Caco-2 (cell line): ENCODE results near the gene OPN1SW. TPM values are rescaled to one million over a fixed set of nuclear protein-coding genes. Genes with fewer than 3 reads are reported as not detected.
A peak's percentile ranks its signal among the peaks of the same experiment; 100 is the strongest.

ENCODE experiments used
- BruUV-seq: library from RNA; stranded (reverse); fragments of 400-500 nt; replicated peaks from 2 replicates; lab custom pipeline; 2021; lab: Mats Ljungman, UMichigan
- CTCF ChIA-PET: fragments of 300-600 bp; sonication (Branson Sonifier 250); formaldehyde crosslinking; loops from one replicate; lab custom pipeline; 2022; ENCODE audit warnings: antibody characterized with exemption; lab: Charles Lee
- POLR2A ChIA-PET: fragments of 300-600 bp; sonication (Branson Sonifier 250); formaldehyde crosslinking; loops from one replicate; lab custom pipeline; 2022; ENCODE audit warnings: antibody characterized with exemption; lab: Charles Lee
- DNase-seq, 2 experiments: peaks; one replicate each; pipeline versions ENCODE4 v3.0.0 to v3.0.0-alpha.2; 2020 to 2022
- H3K27me3 ChIP-seq: replicated peaks from 2 replicates; pipeline ENCODE4 v1.6.0; 2011; ENCODE audit warnings: low read length; ENCODE audit not compliant: control insufficient read depth, insufficient read depth
- H3K36me3 ChIP-seq: 2 replicates; pipeline ENCODE4 v1.5.1; 2011; ENCODE audit warnings: low read length; ENCODE audit not compliant: control insufficient read depth, insufficient read depth
- H3K4me1 ChIP-seq: fragments of 250-450 bp; sonication (Bioruptor Pico); 2 replicates; pipeline ENCODE4 v1.5.1; 2020; ENCODE audit warnings: mild to moderate bottlenecking
- H3K4me3 ChIP-seq: 2 replicates; pipeline ENCODE4 v1.5.1; 2011; ENCODE audit warnings: low read depth, mild to moderate bottlenecking, control low read depth, low read length
- H3K9me3 ChIP-seq: fragments of 250-450 bp; sonication (Bioruptor Pico); 2 replicates; pipeline ENCODE4 v1.5.1; 2020; ENCODE audit warnings: mild to moderate bottlenecking, moderate library complexity
- H3K27ac Mint-ChIP-seq: one replicate; pipeline ENCODE4 v1.8.0; 2022; ENCODE audit warnings: mixed read lengths; ENCODE audit not compliant: unreplicated experiment
- H3K27me3 Mint-ChIP-seq: one replicate; pipeline ENCODE4 v1.8.0; 2022; ENCODE audit warnings: mixed read lengths; ENCODE audit not compliant: insufficient read depth, unreplicated experiment
- H3K36me3 Mint-ChIP-seq: one replicate; pipeline ENCODE4 v1.8.0; 2022; ENCODE audit warnings: mild to moderate bottlenecking, mixed read lengths; ENCODE audit not compliant: insufficient read depth, unreplicated experiment
- H3K4me1 Mint-ChIP-seq: one replicate; pipeline ENCODE4 v1.8.0; 2022; ENCODE audit warnings: low read depth, mixed read lengths; ENCODE audit not compliant: unreplicated experiment
- H3K4me3 Mint-ChIP-seq: one replicate; pipeline ENCODE4 v1.8.0; 2022; ENCODE audit warnings: mild to moderate bottlenecking, moderate library complexity, mixed read lengths; ENCODE audit not compliant: unreplicated experiment
- H3K9me3 Mint-ChIP-seq: one replicate; pipeline ENCODE4 v1.8.0; 2022; ENCODE audit warnings: mixed read lengths; ENCODE audit not compliant: unreplicated experiment
- intact Hi-C: fragments of 100-400 bp; cut with micrococcal nuclease; formaldehyde crosslinking; loops from one replicate; pipeline ENCODE4 v1.10.0; 2022; ENCODE audit not compliant: unreplicated experiment
- total RNA-seq: library from RNA; stranded (reverse); gene quantifications from 2 replicates; pipeline ENCODE4 v1.2.3, GENCODE V29; 2022
- TF ChIP-seq, protein P1 (sequence below), 2 experiments: fragments of 200-600 bp in 1 of 2; IDR thresholded peaks; 1 replicate in 1 of 2; 2 replicates in 1 of 2; pipeline versions ENCODE4 v1.5.1 to v1.8.0; 2011 to 2022; ENCODE audit warnings: antibody characterized with exemption in 1 of 2, control low read depth in 1 of 2, inconsistent platforms in 1 of 2, low read depth in 1 of 2, low read length in 1 of 2, mild to moderate bottlenecking in 1 of 2, moderate library complexity in 1 of 2; ENCODE audit not compliant: insufficient read depth in 1 of 2, severe bottlenecking in 1 of 2, unreplicated experiment in 1 of 2

The OPN1SW gene
- total RNA-seq, 1 experiment from 2014 or later = not detected

GRCh38 chr7:128752251-128752650 lies 23.3 kb downstream of the OPN1SW start:
- Histone ChIP-seq H3K4me3 (no peak overlapping the region), H3K27me3 (no peaks in the 10 kb centered on the region), H3K36me3 (peaks cover 1% of the 10 kb centered on the region; the same call in 1 of the 2 replicates), H3K9me3 (no peaks in the 10 kb centered on the region), H3K4me1 (peaks cover 16% of the 10 kb centered on the region)
- no TSS peak for BruUV-seq
- Mint-ChIP-seq H3K27me3 (no peaks in the 10 kb centered on the region), H3K9me3 (no peaks in the 10 kb centered on the region), H3K4me1 (peaks cover 6% of the 10 kb centered on the region), H3K4me3 (no peak overlapping the region), H3K36me3 (peaks cover 87% of the 10 kb centered on the region), H3K27ac (no peak overlapping the region)
- CTCF ChIA-PET = no interaction called here
- TF ChIP-seq, protein P1, sequence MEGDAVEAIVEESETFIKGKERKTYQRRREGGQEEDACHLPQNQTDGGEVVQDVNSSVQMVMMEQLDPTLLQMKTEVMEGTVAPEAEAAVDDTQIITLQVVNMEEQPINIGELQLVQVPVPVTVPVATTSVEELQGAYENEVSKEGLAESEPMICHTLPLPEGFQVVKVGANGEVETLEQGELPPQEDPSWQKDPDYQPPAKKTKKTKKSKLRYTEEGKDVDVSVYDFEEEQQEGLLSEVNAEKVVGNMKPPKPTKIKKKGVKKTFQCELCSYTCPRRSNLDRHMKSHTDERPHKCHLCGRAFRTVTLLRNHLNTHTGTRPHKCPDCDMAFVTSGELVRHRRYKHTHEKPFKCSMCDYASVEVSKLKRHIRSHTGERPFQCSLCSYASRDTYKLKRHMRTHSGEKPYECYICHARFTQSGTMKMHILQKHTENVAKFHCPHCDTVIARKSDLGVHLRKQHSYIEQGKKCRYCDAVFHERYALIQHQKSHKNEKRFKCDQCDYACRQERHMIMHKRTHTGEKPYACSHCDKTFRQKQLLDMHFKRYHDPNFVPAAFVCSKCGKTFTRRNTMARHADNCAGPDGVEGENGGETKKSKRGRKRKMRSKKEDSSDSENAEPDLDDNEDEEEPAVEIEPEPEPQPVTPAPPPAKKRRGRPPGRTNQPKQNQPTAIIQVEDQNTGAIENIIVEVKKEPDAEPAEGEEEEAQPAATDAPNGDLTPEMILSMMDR (IDR thresholded peaks at IDR 0.05; ENCODE audit: insufficient read depth in 1 of 2, low read depth in 1 of 2, low read length in 1 of 2, severe bottlenecking in 1 of 2, unreplicated experiment in 1 of 2) = no peak
- POLR2A ChIA-PET = no interaction called here
- intact Hi-C loops = no loop called here
- no peak for DNase-seq

DNA sequence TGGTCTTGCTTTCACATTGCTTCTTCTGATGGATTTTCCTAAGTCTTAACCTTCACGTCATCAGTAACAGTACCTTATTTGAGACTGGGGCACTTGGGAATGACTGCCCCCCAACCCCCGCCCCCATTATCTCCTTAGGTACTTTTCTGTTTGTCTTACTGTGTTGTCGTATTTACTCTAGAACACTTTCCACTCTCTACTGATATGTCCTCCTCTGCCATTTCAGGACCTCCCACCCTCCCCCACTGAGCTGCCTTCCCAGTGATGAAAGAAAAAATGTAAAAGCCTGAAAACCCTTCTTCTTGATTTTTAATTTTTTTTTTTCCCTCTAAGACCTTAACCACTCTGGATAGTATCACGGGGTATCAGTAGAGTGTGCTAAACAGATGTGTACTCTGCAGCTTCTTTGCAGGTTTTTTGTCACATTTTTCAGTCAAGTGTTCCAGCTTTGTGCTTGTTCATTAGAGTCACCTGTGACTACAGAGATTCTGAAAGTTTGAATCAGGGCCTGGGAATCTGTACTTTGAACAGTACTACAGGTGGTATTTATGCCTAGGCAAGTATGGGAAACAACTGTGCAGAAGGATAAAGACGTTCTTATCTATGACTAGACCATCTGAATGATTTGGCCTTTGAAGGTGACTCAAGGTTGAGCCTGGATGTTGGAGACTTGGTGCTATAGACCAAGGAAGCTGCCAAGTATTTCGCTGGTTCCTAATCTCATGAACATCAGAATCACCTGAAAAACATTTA lies 28.1 kb downstream of the OPN1SW start:
- H3K4me3 Mint-ChIP-seq = peak overlapping the region; percentile 58
- peak in 1 of 2 experiments; percentile 21 for DNase-seq
- POLR2A ChIA-PET = interaction anchor here (0.6 to 1.9 kb wide), 3 partner anchors 9 to 857 kb away, joined by 3 to 15 read pairs (median 5); partner anchors contain the start of gene CALU
- no TSS peak for BruUV-seq
- CTCF ChIA-PET = interaction anchor here (0.7 kb wide), 1 partner anchor 16 kb away, joined by 5 read pairs; no protein-coding TSS in a partner anchor
- peaks cover 74% of the 10 kb centered on the region for H3K36me3 Mint-ChIP-seq
- H3K27me3 Mint-ChIP-seq = no peaks in the 10 kb centered on the region
- peaks cover 21% of the 10 kb centered on the region for H3K4me1 Mint-ChIP-seq
- peaks cover 25% of the 10 kb centered on the region for H3K4me1 ChIP-seq
- TF ChIP-seq, protein P1 (IDR thresholded peaks at IDR 0.05; ENCODE audit: insufficient read depth in 1 of 2, low read depth in 1 of 2, low read length in 1 of 2, severe bottlenecking in 1 of 2, unreplicated experiment in 1 of 2) = no peak
- intact Hi-C loops = no loop called here
- no peaks in the 10 kb centered on the region for H3K9me3 Mint-ChIP-seq
- no peaks in the 10 kb centered on the region for H3K9me3 ChIP-seq
- H3K4me3 ChIP-seq = no peak overlapping the region
- H3K27ac Mint-ChIP-seq = peak overlapping the region; percentile 16
- H3K36me3 ChIP-seq = no peaks in the 10 kb centered on the region
- no peaks in the 10 kb centered on the region for H3K27me3 ChIP-seq

GRCh38 chr7:128745706-128746105 lies 29.9 kb downstream of the OPN1SW start:
- H3K27me3 ChIP-seq = no peaks in the 10 kb centered on the region
- intact Hi-C loops = no loop called here
- TF ChIP-seq, protein P1 (IDR thresholded peaks at IDR 0.05; ENCODE audit: insufficient read depth in 1 of 2, low read depth in 1 of 2, low read length in 1 of 2, severe bottlenecking in 1 of 2, unreplicated experiment in 1 of 2) = no peak

More at GRCh38 chr7:128745706-128746105, 29.9 kb downstream of the OPN1SW start:
- Histone ChIP-seq H3K4me1 (peaks cover 43% of the 10 kb centered on the region), H3K36me3 (no peaks in the 10 kb centered on the region), H3K4me3 (no peak overlapping the region), H3K9me3 (no peaks in the 10 kb centered on the region)
- CTCF ChIA-PET = interaction anchor here (0.6 kb wide), 1 partner anchor 28 kb away, joined by 4 read pairs; no protein-coding TSS in a partner anchor
- peaks cover 28% of the 10 kb centered on the region for H3K4me1 Mint-ChIP-seq
- BruUV-seq = no TSS peak
- POLR2A ChIA-PET = interaction anchor here (0.7 kb wide), 1 partner anchor 27 kb away, joined by 4 read pairs; no protein-coding TSS in a partner anchor
- no peaks in the 10 kb centered on the region for H3K9me3 Mint-ChIP-seq
- no peak overlapping the region for H3K27ac Mint-ChIP-seq
- no peaks in the 10 kb centered on the region for H3K27me3 Mint-ChIP-seq
- no peak overlapping the region for H3K4me3 Mint-ChIP-seq
- DNase-seq = no peak
- peaks cover 76% of the 10 kb centered on the region for H3K36me3 Mint-ChIP-seq
